Measurements from ENCODE around the gene GANAB. TPM values are rescaled to one million over a fixed set of nuclear protein-coding genes. Genes with fewer than 3 reads are reported as not detected.

GANAB gene
- total and polyA plus RNA-seq, 2 of the 13 experiments (the other 11 are each of a cell fraction or from before 2014, with no cell fraction given) = 99.5 to 234 TPM

- TF ChIP-seq ZNF646 (CRISPR knock-in tag; IDR thresholded peaks at IDR 0.05) = no peak
- no peak for TF ChIP-seq SOX13 (IDR thresholded peaks at IDR 0.05)
- peak in 1 of 2 experiments; percentile 65; a peak in 2 of 4 replicates for TF ChIP-seq SOX13 (CRISPR knock-in tag; conservative IDR thresholded peaks at IDR 0.05 in 1 of 2, IDR thresholded peaks at IDR 0.05 in 1 of 2)
- no peak for TF ChIP-seq ZNF720 (CRISPR knock-in tag; IDR thresholded peaks at IDR 0.05)
- TF ChIP-seq ZNF552 (CRISPR knock-in tag; IDR thresholded peaks at IDR 0.05; ENCODE audit: borderline replicate concordance) = no peak
- TF ChIP-seq ATAD3A (CRISPR knock-in tag; IDR thresholded peaks at IDR 0.05) = no peak
- TF ChIP-seq ZNF770 (CRISPR knock-in tag; IDR thresholded peaks at IDR 0.05) = no peak
- peak; percentile 86; the same call in 1 of the 2 replicates for TF ChIP-seq KDM4B (CRISPR knock-in tag; IDR thresholded peaks at IDR 0.05)
- peak; percentile 89 for TF ChIP-seq TBX2 (CRISPR knock-in tag; IDR thresholded peaks at IDR 0.05; ENCODE audit: borderline replicate concordance)
- peak; percentile 34; the same call in 1 of the 2 replicates for TF ChIP-seq SKIL (CRISPR knock-in tag; IDR thresholded peaks at IDR 0.05; ENCODE audit: borderline replicate concordance)
- no peak for TF ChIP-seq MTF1 (CRISPR knock-in tag; IDR thresholded peaks at IDR 0.05)
- TF ChIP-seq PRDM4 (CRISPR knock-in tag; IDR thresholded peaks at IDR 0.05; ENCODE audit: borderline replicate concordance) = no peak
- no peak for TF ChIP-seq NR1H2 (CRISPR knock-in tag; IDR thresholded peaks at IDR 0.05; ENCODE audit: borderline replicate concordance, low read depth)
- peak; percentile 33; the same call in 1 of the 2 replicates for TF ChIP-seq NR2F2 (IDR thresholded peaks at IDR 0.05; ENCODE audit: borderline replicate concordance, low read depth)
- TF ChIP-seq ASH2L (IDR thresholded peaks at IDR 0.05; ENCODE audit: insufficient read length, low read depth, low read length) = peak; percentile 98
Measured at GRCh38 chr11:62591448-62592145, 54.8 kb downstream of the GANAB start, which contains the start of gene TUT1 (continued).
